Naive thymus-derived CD4-positive, alpha-beta T cell (primary cell): Measurements from ENCODE around the gene MAGI2. TPM values are rescaled to one million over a fixed set of nuclear protein-coding genes. Genes with fewer than 3 reads are reported as not detected.

Source experiments
- ATAC-seq: fragments of 150-1000 bp; cut with Tn5 transposase; 2 replicates; pipeline ENCODE4 v1.10.0; 2021; ENCODE audit warnings: mild to moderate bottlenecking, moderate library complexity
- CTCF ChIA-PET: fragments of 350-600 bp; sonication (Branson Sonifier 250); formaldehyde crosslinking; loops from one replicate; lab custom pipeline; 2021; ENCODE audit warnings: antibody characterized with exemption; lab: Charles Lee
- POLR2A ChIA-PET: fragments of 350-600 bp; sonication (Branson Sonifier 250); formaldehyde crosslinking; loops from one replicate; lab custom pipeline; 2021; ENCODE audit warnings: antibody characterized with exemption, inconsistent platforms; lab: Charles Lee
- DNase-seq, 9 donors: peaks; one replicate each; pipeline versions ENCODE4 v3.0.0 to v3.0.0-alpha.2; 2020 to 2022; ENCODE audit warnings: mixed read lengths in 1 of 9
- H3K27ac ChIP-seq: one replicate; pipeline ENCODE4 v1.7.0; 2013; ENCODE audit warnings: mild to moderate bottlenecking, low read depth, low read length, moderate library complexity
- H3K27me3 ChIP-seq, 2 donors: one replicate each; pipeline ENCODE4 v1.7.0; 2013; ENCODE audit warnings: low read length in 2 of 2, mild to moderate bottlenecking in 2 of 2, moderate library complexity in 2 of 2; ENCODE audit not compliant: control insufficient read depth in 2 of 2, insufficient read depth in 2 of 2
- H3K36me3 ChIP-seq, 3 experiments: 1 replicate in 2 of 3; 2 replicates in 1 of 3; pipeline ENCODE4 v1.7.0; 2013; ENCODE audit warnings: low read length in 3 of 3, mild to moderate bottlenecking in 3 of 3, moderate library complexity in 1 of 3; ENCODE audit not compliant: insufficient read depth in 3 of 3, control insufficient read depth in 2 of 3
- H3K4me1 ChIP-seq, 2 donors: one replicate each; pipeline ENCODE4 v1.7.0; 2013; ENCODE audit warnings: low read length in 2 of 2, mild to moderate bottlenecking in 2 of 2, moderate library complexity in 1 of 2; ENCODE audit not compliant: control insufficient read depth in 2 of 2, insufficient read depth in 2 of 2
- H3K4me3 ChIP-seq: 2 replicates; pipeline ENCODE4 v1.7.0; 2013; ENCODE audit warnings: mild to moderate bottlenecking, low read length
- H3K9me3 ChIP-seq, 3 experiments: 1 replicate in 2 of 3; 2 replicates in 1 of 3; pipeline ENCODE4 v1.7.0; 2013; ENCODE audit warnings: low read length in 3 of 3; ENCODE audit not compliant: control insufficient read depth in 2 of 3
- H3K27ac Mint-ChIP-seq, 9 donors: one replicate each; pipeline ENCODE4 v1.8.0; 2020 to 2022; ENCODE audit warnings: mixed read lengths in 9 of 9, mild to moderate bottlenecking in 8 of 9, moderate library complexity in 5 of 9, inconsistent platforms in 2 of 9
- H3K27me3 Mint-ChIP-seq, 5 donors: one replicate each; pipeline ENCODE4 v1.8.0; 2021 to 2022; ENCODE audit warnings: mixed read lengths in 5 of 5, mild to moderate bottlenecking in 1 of 5
- H3K36me3 Mint-ChIP-seq, 5 donors: one replicate each; pipeline ENCODE4 v1.8.0; 2020 to 2022; ENCODE audit warnings: mixed read lengths in 5 of 5, mild to moderate bottlenecking in 3 of 5, inconsistent platforms in 1 of 5
- H3K4me1 Mint-ChIP-seq, 7 donors: one replicate each; pipeline ENCODE4 v1.8.0; 2020 to 2022; ENCODE audit warnings: mixed read lengths in 7 of 7, mild to moderate bottlenecking in 3 of 7, inconsistent platforms in 1 of 7
- H3K4me3 Mint-ChIP-seq, 10 donors: one replicate each; pipeline ENCODE4 v1.8.0; 2020 to 2022; ENCODE audit warnings: mild to moderate bottlenecking in 10 of 10, mixed read lengths in 10 of 10, moderate library complexity in 6 of 10, inconsistent platforms in 2 of 10
- H3K9me3 Mint-ChIP-seq, 11 donors: one replicate each; pipeline ENCODE4 v1.8.0; 2020 to 2022; ENCODE audit warnings: mixed read lengths in 11 of 11, mild to moderate bottlenecking in 4 of 11, inconsistent platforms in 1 of 11, moderate library complexity in 1 of 11
- intact Hi-C, 2 donors: fragments of 100-400 bp; cut with micrococcal nuclease; formaldehyde crosslinking; loops; one replicate each; pipeline ENCODE4 v1.15.1; 2023
- polyA plus RNA-seq, 2 donors: library from polyadenylated mRNA; unstranded; fragments of 300-500 nt; fragmentation: Illumina TruSeq; gene quantifications; one replicate each; pipeline ENCODE4 v1.2.3, GENCODE V29; 2021
- total RNA-seq, 6 experiments: library from RNA in 5 of 6; stranded (reverse) in 5 of 6; gene quantifications; 1 replicate in 5 of 6; 2 replicates in 1 of 6; pipeline ENCODE4 v1.2.3 and lab custom pipeline; 2021 to 2026

Gene MAGI2
- total and polyA plus RNA-seq, 7 experiments from 2014 or later, result 0.05 to 0.67 (median 0.15) TPM; not detected in 3

DNA sequence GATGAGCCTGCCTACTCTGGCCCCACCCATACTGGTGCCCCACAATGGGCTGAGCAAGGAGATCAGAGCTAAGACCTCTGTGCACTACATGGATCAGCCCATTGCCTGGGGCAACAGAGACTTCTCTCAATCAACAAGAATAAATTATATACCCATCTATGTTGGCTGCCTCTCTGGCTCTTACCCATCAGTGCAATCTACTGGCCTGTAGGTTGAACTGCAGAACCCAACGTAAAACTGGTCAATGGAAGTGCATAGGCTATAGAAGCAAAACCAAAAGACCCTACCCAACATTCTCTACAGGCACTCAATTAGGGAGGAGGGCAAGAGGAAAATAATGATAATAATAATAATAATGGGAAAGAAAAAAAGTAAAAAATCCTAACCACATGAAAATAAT, 574.3 kb downstream of the MAGI2 start:
- Histone ChIP-seq H3K4me1 (no peaks in the 10 kb centered on the region), H3K36me3 (no peaks in the 10 kb centered on the region), H3K27ac (no peak overlapping the region), H3K9me3 (peaks cover 0 to 3% (median 0%) of the 10 kb centered on the region in 3 experiments), H3K27me3 (no peaks in the 10 kb centered on the region), H3K4me3 (no peak overlapping the region)
- Mint-ChIP-seq H3K4me1 (no peaks in the 10 kb centered on the region), H3K9me3 (peaks cover 5 to 34% (median 14%) of the 10 kb centered on the region in 11 donors), H3K27me3 (no peaks in the 10 kb centered on the region), H3K27ac (no peak overlapping the region), H3K4me3 (no peak overlapping the region), H3K36me3 (peaks cover 0 to 3% (median 0%) of the 10 kb centered on the region in 5 donors)
- ATAC-seq (no peak), DNase-seq (no peak)
- ChIA-PET CTCF (no interaction called here), POLR2A (no interaction called here)
- intact Hi-C loops, result no loop called here

DNA sequence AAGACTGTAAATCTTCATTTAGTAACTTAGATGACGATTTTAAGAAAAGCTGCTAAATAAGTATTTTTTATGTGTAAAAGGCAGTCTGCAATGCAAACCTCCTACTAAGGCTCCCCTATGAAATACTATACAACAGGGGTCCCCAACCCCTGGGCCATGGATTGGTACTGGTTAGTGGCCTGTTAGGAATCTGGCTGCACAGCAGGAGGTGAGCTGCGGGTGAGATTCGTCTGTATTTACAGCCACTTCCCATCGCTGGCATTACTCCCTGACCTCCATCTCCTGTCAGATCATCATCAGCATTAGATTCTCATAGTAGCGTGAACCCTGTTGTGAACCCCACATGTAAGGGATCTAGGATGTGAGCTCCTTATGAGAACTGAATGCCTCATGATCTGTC, 580.4 kb downstream of the MAGI2 start:
- ChIA-PET CTCF (no interaction called here), POLR2A (no interaction called here)
- H3K4me1 ChIP-seq, result no peaks in the 10 kb centered on the region
- H3K4me1 Mint-ChIP-seq, result no peaks in the 10 kb centered on the region
- DNase-seq (no peak), ATAC-seq (no peak)
- peaks cover 0 to 14% (median 5%) of the 10 kb centered on the region in 11 donors for H3K9me3 Mint-ChIP-seq
- no peak overlapping the region for H3K27ac ChIP-seq
- no peaks in the 10 kb centered on the region for H3K27me3 ChIP-seq
- H3K36me3 ChIP-seq, result no peaks in the 10 kb centered on the region
- H3K4me3 Mint-ChIP-seq, result no peak overlapping the region
- no peaks in the 10 kb centered on the region for H3K27me3 Mint-ChIP-seq
- intact Hi-C loops, result no loop called here
- H3K36me3 Mint-ChIP-seq, result no peaks in the 10 kb centered on the region
- H3K27ac Mint-ChIP-seq, result no peak overlapping the region
- no peak overlapping the region for H3K4me3 ChIP-seq
- no peaks in the 10 kb centered on the region for H3K9me3 ChIP-seq

- POLR2A ChIA-PET, result no interaction called here
Measured at GRCh38 chr7:78864339-78864738, 589.1 kb downstream of the MAGI2 start.

DNA sequence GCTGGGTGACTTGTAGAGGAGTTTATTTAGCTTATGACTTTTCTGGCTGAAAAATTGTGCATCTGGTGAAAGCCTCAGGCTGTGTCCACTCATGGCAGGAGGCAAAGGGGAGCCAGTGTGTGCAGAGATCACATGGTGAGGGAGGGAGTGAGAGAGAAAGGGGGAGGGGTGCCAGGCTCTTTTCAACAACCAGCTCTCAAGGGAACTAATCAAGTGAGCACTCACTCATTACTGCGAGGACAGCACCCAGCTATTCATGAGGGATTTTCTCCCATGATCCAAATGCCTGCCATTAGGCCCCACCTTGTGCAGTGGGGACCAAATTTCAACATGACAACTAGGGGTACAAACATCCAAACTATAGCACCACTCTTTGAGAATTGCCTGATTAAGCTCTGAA, 590.2 kb downstream of the MAGI2 start:
- Mint-ChIP-seq H3K27ac (no peak overlapping the region), H3K36me3 (no peaks in the 10 kb centered on the region), H3K4me3 (no peak overlapping the region), H3K4me1 (no peaks in the 10 kb centered on the region), H3K9me3 (peaks cover 0 to 24% (median 9%) of the 10 kb centered on the region in 11 donors), H3K27me3 (no peaks in the 10 kb centered on the region)
- H3K4me3 ChIP-seq, result no peak overlapping the region
- ATAC-seq (no peak), DNase-seq (no peak)
- no peaks in the 10 kb centered on the region for H3K4me1 ChIP-seq
- intact Hi-C loops, result no loop called here
- no peaks in the 10 kb centered on the region for H3K9me3 ChIP-seq
- no peak overlapping the region for H3K27ac ChIP-seq
- POLR2A ChIA-PET, result no interaction called here
- no peaks in the 10 kb centered on the region for H3K36me3 ChIP-seq
- no peaks in the 10 kb centered on the region for H3K27me3 ChIP-seq
- CTCF ChIA-PET, result no interaction called here

More at GRCh38 chr7:78864339-78864738, 589.1 kb downstream of the MAGI2 start:
- intact Hi-C loops, result no loop called here
- H3K4me1 ChIP-seq, result no peaks in the 10 kb centered on the region
- no peaks in the 10 kb centered on the region for H3K36me3 Mint-ChIP-seq
- CTCF ChIA-PET, result no interaction called here
- no peaks in the 10 kb centered on the region for H3K27me3 Mint-ChIP-seq
- H3K27me3 ChIP-seq, result no peaks in the 10 kb centered on the region
- DNase-seq (no peak), ATAC-seq (no peak)
- peaks cover 0 to 23% (median 6%) of the 10 kb centered on the region in 11 donors for H3K9me3 Mint-ChIP-seq
- no peak overlapping the region for H3K4me3 ChIP-seq
- no peaks in the 10 kb centered on the region for H3K4me1 Mint-ChIP-seq
- H3K27ac Mint-ChIP-seq, result no peak overlapping the region
- no peak overlapping the region for H3K27ac ChIP-seq
- H3K9me3 ChIP-seq, result no peaks in the 10 kb centered on the region
- H3K4me3 Mint-ChIP-seq, result no peak overlapping the region
- no peaks in the 10 kb centered on the region for H3K36me3 ChIP-seq

DNA sequence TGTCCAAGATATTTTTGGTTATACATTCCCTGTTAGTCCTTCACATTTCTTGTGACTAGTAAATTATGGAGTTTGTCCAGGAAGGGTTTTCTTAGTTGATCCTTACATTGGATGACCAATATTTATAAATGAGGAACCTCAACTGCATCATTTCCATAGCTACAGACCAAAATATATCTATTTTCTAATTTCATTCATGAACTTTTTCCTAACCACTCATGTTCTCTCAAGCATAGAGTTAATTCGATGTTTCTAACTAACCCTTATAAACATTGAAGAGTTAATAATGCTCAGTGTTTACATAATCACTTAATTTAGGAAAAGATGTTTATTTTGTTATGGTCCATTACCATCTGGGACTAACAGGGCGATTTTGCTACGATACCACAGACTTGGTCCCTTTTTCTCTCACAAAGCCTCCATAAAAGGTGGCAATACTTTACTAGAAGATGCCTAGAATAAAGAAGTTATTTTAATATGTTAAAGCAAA, 591.0 kb downstream of the MAGI2 start:
- peaks cover 0 to 26% (median 9%) of the 10 kb centered on the region in 11 donors for H3K9me3 Mint-ChIP-seq
- no peaks in the 10 kb centered on the region for H3K4me1 Mint-ChIP-seq
- no peaks in the 10 kb centered on the region for H3K4me1 ChIP-seq
- no peak overlapping the region for H3K27ac Mint-ChIP-seq
- no peak for ATAC-seq
- DNase-seq, result no peak
- POLR2A ChIA-PET, result no interaction called here
- no peaks in the 10 kb centered on the region for H3K27me3 ChIP-seq
- no peak overlapping the region for H3K27ac ChIP-seq
- no peaks in the 10 kb centered on the region for H3K36me3 Mint-ChIP-seq
- CTCF ChIA-PET, result no interaction called here
- intact Hi-C loops, result no loop called here
- H3K4me3 ChIP-seq, result no peak overlapping the region
- H3K9me3 ChIP-seq, result no peaks in the 10 kb centered on the region
- H3K36me3 ChIP-seq, result no peaks in the 10 kb centered on the region
- no peaks in the 10 kb centered on the region for H3K27me3 Mint-ChIP-seq
- no peak overlapping the region for H3K4me3 Mint-ChIP-seq

GRCh38 chr7:78852951-78853350, 600.5 kb downstream of the MAGI2 start:
- H3K9me3 ChIP-seq, result no peaks in the 10 kb centered on the region
- no peak for ATAC-seq
- no peaks in the 10 kb centered on the region for H3K27me3 ChIP-seq
- Mint-ChIP-seq H3K4me3 (no peak overlapping the region), H3K27me3 (no peaks in the 10 kb centered on the region), H3K4me1 (no peaks in the 10 kb centered on the region), H3K9me3 (peaks cover 0 to 16% (median 3%) of the 10 kb centered on the region in 11 donors), H3K36me3 (no peaks in the 10 kb centered on the region), H3K27ac (no peak overlapping the region)
- no peak for DNase-seq
- no peaks in the 10 kb centered on the region for H3K36me3 ChIP-seq
- no peak overlapping the region for H3K4me3 ChIP-seq
- intact Hi-C loops, result no loop called here
- no peak overlapping the region for H3K27ac ChIP-seq
- no peaks in the 10 kb centered on the region for H3K4me1 ChIP-seq
- ChIA-PET POLR2A (no interaction called here), CTCF (no interaction called here)

DNA sequence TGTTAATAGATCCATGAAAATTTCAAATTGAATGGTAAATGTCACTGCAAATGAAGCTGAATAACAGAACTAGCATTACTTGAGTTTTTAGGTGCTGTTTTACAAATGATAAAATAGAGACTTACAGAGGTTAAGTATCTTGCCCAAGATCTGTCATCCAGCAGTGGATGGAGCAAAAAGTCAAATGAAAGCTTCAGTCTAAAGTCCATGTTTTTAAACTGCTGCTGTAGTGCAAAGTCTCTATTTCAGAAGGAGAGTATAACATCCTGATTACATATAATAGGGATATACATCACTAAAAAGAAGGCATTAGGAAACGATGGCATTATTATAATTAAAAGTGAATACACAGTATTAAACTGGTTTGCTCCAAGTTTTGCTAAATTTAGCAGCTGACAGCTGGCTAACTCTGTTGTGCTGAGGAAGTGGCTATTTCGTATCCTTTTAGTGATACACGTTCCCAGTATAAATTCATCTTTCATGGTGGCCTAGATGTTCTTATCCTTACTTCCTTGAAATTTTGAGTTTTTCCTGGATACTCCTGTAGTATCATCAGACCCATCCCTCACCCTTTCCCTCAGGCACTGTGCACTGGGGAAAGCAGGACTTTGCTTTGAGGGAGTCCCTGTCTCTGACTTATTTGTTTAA, 603.2 kb downstream of the MAGI2 start:
- H3K27me3 Mint-ChIP-seq, result no peaks in the 10 kb centered on the region
- H3K27ac Mint-ChIP-seq, result no peak overlapping the region
- H3K4me1 ChIP-seq, result no peaks in the 10 kb centered on the region
- no peaks in the 10 kb centered on the region for H3K27me3 ChIP-seq
- ATAC-seq, result no peak
- no peak overlapping the region for H3K4me3 ChIP-seq
- H3K4me3 Mint-ChIP-seq, result no peak overlapping the region
- H3K27ac ChIP-seq, result no peak overlapping the region
- H3K36me3 ChIP-seq, result no peaks in the 10 kb centered on the region
- H3K9me3 Mint-ChIP-seq, result peaks cover 0 to 8% (median 2%) of the 10 kb centered on the region in 11 donors
- intact Hi-C loops, result no loop called here
- DNase-seq, result no peak
- POLR2A ChIA-PET, result no interaction called here
- CTCF ChIA-PET, result no interaction called here
- no peaks in the 10 kb centered on the region for H3K9me3 ChIP-seq
- no peaks in the 10 kb centered on the region for H3K4me1 Mint-ChIP-seq
- no peaks in the 10 kb centered on the region for H3K36me3 Mint-ChIP-seq
